Testis (tissue), 3 donors: ENCODE measurements around the gene TNS3. TPM values are rescaled to one million over a fixed set of nuclear protein-coding genes. Genes with fewer than 3 reads are reported as not detected.

Experiments
- DNase-seq: peaks from one replicate; pipeline ENCODE4 v3.0.0-alpha.2; 2019
- H3K27ac ChIP-seq, 2 donors: fragments of 200-600 bp; sonication (generic); one replicate each; pipeline ENCODE4 v1.5.1; 2019
- H3K27me3 ChIP-seq: fragments of 200-600 bp; sonication (generic); one replicate; pipeline ENCODE4 v1.5.1; 2019
- H3K36me3 ChIP-seq: fragments of 200-600 bp; sonication (generic); one replicate; pipeline ENCODE4 v1.5.1; 2017; ENCODE audit warnings: low read depth; ENCODE audit errors: missing control alignments
- H3K4me1 ChIP-seq: fragments of 200-600 bp; sonication (generic); one replicate; pipeline ENCODE4 v1.5.1; 2019
- H3K4me3 ChIP-seq, 2 donors: fragments of 200-600 bp; sonication (generic); one replicate each; pipeline ENCODE4 v1.5.1; 2017 to 2019
- H3K9me3 ChIP-seq: fragments of 200-600 bp; sonication (generic); one replicate; pipeline ENCODE4 v1.5.1; 2017
- POLR2A ChIP-seq: fragments of 450-650 bp; IDR thresholded peaks from one replicate; pipeline ENCODE4 v1.6.1; 2017; ENCODE audit warnings: antibody characterized with exemption, mild to moderate bottlenecking, moderate library complexity
- WGBS, 2 donors: methylation state at CpG; one replicate each; pipeline ENCODE4 v1.1.5; 2018; 5-methylcytosine and 5-hydroxymethylcytosine counted together
- intact Hi-C: fragments of 100-400 bp; cut with DNase I; formaldehyde crosslinking; loops from one replicate; pipeline ENCODE4 v1.15.1; 2023; ENCODE audit warnings: low total_unique reads
- polyA plus RNA-seq: library from polyadenylated mRNA; stranded (reverse); fragments of 350-450 nt; fragmentation: Illumina TruSeq; extraction: RNeasy Lipid Tissue Mini Kit (QIAGEN cat#74804); gene quantifications from one replicate; pipeline ENCODE4 v1.2.3, GENCODE V29; 2014; ENCODE audit warnings: low read depth, low replicate concordance; ENCODE audit not compliant: insufficient read depth
- total RNA-seq, 2 donors: library from RNA; depleted of rRNA; stranded (reverse); fragments of >200 nt; gene quantifications; one replicate each; pipeline ENCODE4 v1.2.3, GENCODE V29; 2016
- TF ChIP-seq, protein P1 (sequence below), 3 experiments: fragments of 450-650 bp in 2 of 3; fragments of 200-600 bp in 1 of 3; sonication (generic) in 1 of 3; IDR thresholded peaks; one replicate each; pipeline ENCODE4 v1.5.1; 2016 to 2019; ENCODE audit warnings: antibody characterized with exemption in 3 of 3, mild to moderate bottlenecking in 2 of 3, moderate library complexity in 1 of 3

The TNS3 gene
- total and polyA plus RNA-seq, 3 donors from 2014 or later = 28.5 to 93.5 (median 60.0) TPM

DNA sequence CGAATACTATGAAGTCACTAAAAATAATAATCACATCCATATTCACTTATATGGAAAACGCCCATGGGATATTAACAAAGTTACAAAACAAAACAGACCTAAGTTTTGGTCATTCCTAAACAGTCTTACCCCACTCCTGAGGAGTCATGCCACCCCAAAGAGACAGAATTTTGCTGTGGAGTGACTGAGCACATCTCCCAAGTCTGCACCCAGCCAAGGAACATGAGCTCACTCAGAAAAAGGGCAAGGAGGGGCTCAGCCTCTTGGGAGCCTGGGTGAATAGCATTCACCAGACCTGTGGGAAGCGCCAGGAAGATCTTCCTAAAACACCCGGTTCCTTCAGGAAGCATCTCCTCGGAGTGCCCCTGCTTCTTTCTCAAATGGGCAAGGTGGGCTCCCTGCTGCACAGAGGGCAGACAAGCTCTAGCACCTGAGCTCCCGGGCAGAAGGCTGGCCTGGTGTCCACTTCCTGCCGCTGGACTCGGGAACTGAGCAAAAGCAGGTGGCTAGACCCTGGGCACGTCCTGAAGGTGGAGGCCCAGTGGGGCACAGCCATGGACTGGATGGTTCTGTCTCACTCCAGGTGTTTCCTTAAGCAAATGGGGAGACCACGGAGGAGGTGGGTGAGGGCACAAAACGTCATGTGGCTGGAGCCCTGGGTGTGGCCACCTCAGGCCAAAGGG lies 31.0 kb downstream of the TNS3 start:
- intact Hi-C loops = no loop called here
- Histone ChIP-seq H3K4me3 (no peak overlapping the region), H3K27me3 (no peaks in the 10 kb centered on the region), H3K9me3 (no peaks in the 10 kb centered on the region), H3K4me1 (peaks cover 26% of the 10 kb centered on the region), H3K36me3 (no peaks in the 10 kb centered on the region), H3K27ac (no peak overlapping the region)
- no peak for DNase-seq
- TF ChIP-seq POLR2A = no peak
- TF ChIP-seq, protein P1, sequence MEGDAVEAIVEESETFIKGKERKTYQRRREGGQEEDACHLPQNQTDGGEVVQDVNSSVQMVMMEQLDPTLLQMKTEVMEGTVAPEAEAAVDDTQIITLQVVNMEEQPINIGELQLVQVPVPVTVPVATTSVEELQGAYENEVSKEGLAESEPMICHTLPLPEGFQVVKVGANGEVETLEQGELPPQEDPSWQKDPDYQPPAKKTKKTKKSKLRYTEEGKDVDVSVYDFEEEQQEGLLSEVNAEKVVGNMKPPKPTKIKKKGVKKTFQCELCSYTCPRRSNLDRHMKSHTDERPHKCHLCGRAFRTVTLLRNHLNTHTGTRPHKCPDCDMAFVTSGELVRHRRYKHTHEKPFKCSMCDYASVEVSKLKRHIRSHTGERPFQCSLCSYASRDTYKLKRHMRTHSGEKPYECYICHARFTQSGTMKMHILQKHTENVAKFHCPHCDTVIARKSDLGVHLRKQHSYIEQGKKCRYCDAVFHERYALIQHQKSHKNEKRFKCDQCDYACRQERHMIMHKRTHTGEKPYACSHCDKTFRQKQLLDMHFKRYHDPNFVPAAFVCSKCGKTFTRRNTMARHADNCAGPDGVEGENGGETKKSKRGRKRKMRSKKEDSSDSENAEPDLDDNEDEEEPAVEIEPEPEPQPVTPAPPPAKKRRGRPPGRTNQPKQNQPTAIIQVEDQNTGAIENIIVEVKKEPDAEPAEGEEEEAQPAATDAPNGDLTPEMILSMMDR (IDR thresholded peaks at IDR 0.05) = no peak
- 82 to 85% methylated on average over 10 to 11 of the region's 11 CpGs for WGBS, 2 donors

DNA sequence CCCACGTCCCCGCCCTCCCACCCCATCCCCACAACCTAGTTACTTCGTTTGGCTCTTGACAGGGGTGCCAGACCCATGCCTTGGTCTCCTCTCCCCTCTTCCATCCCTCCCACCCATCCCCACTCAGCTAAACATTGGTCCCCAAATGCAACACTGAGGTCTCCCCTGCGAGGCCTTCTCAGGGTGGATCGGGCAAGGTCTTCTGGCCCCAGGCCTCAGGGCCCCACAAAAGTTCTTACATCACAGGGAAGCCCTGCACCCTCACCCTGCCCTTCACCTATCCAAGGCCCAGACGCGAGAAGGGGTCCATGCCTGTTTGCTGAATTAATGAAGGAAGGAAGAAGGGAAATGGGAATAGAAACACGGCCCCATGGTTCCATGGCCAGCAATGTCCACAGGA lies 32.0 kb downstream of the TNS3 start:
- DNase-seq = no peak
- no peak overlapping the region for H3K4me3 ChIP-seq
- TF ChIP-seq POLR2A = no peak
- TF ChIP-seq, protein P1 (IDR thresholded peaks at IDR 0.05) = no peak
- no peaks in the 10 kb centered on the region for H3K36me3 ChIP-seq
- no peaks in the 10 kb centered on the region for H3K27me3 ChIP-seq
- peaks cover 26% of the 10 kb centered on the region for H3K4me1 ChIP-seq
- 89% methylated on average over 5 to 8 of the region's 8 CpGs for WGBS, 2 donors
- H3K27ac ChIP-seq = no peak overlapping the region
- intact Hi-C loops = no loop called here
- no peaks in the 10 kb centered on the region for H3K9me3 ChIP-seq

DNA sequence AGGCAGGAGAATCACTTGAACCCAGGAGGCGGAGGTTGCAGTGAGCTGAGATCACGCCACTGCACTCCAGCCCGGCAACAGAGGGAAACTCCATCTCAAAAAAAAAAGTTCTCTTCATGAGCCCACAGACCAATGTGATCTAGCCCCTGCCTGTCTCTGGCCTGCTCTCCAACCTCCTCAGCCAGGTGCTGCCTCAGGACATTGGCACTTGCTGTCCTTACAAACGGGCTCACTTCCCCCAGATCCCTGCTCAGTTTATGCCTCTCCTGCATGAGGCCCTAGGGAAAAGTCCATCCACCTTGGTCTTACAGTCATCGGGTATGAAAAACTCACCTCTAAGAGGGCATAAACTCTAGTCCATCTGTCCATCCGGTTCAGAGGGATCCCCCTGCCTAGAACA lies 32.5 kb downstream of the TNS3 start:
- Histone ChIP-seq H3K4me1 (peaks cover 26% of the 10 kb centered on the region), H3K36me3 (no peaks in the 10 kb centered on the region), H3K27ac (no peak overlapping the region), H3K9me3 (no peaks in the 10 kb centered on the region), H3K4me3 (no peak overlapping the region), H3K27me3 (no peaks in the 10 kb centered on the region)
- 93 to 98% methylated on average over 5 to 6 of the region's 6 CpGs for WGBS, 2 donors
- no peak for DNase-seq
- TF ChIP-seq POLR2A = no peak
- TF ChIP-seq, protein P1 (IDR thresholded peaks at IDR 0.05) = no peak
- intact Hi-C loops = no loop called here

DNA sequence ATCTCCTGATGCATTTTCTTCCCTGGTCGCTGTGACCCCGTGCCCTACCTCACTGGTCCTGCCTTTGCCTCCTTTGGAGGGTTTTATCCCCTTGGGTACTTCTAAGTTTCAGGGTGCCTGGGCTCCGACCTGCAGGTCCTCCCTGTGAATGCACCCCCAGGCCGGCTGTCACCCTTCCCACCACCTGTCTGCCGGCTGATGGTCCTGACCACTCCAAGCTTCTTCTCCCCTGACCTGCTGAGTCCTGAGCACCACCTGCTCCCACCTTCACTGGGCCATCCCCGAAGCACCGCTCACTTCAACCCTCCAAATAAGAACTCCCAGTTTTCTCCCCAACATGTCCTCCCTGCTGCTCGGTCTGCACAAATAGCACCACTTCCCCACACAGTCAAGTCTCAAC lies 33.4 kb downstream of the TNS3 start:
- intact Hi-C loops = no loop called here
- Histone ChIP-seq H3K27me3 (no peaks in the 10 kb centered on the region), H3K9me3 (no peaks in the 10 kb centered on the region), H3K36me3 (no peaks in the 10 kb centered on the region), H3K4me1 (peaks cover 26% of the 10 kb centered on the region), H3K27ac (no peak overlapping the region), H3K4me3 (no peak overlapping the region)
- TF ChIP-seq, protein P1 (IDR thresholded peaks at IDR 0.05) = no peak
- no peak for TF ChIP-seq POLR2A
- DNase-seq = no peak
- 90 to 96% methylated on average over 8 of the region's 8 CpGs for WGBS, 2 donors
